ENCODE results near the gene TMPRSS13. TPM values are rescaled to one million over a fixed set of nuclear protein-coding genes. Genes with fewer than 3 reads are reported as not detected.

Gene TMPRSS13
- total and polyA plus RNA-seq, 2 experiments from 2014 or later: not detected

DNA sequence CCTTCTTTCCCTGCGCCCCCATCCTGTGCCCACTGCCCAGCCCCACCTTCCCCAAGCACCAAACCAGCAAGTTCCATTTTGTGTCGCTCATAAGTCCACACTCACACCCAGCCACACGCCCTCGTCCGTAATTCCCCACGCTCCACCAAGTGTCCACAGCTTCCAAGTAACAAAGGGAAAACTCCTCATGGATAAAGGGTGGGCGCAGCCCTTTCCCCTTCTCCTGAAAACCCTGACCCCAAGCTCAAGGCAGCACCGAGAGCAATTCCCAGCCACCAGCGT, 53.2 kb downstream of the TMPRSS13 start:
- no peaks in the 10 kb centered on the region for H3K36me3 ChIP-seq (ENCODE audit: low read depth)
- no peaks in the 10 kb centered on the region for H3K4me1 ChIP-seq (ENCODE audit: insufficient read depth)
- in situ Hi-C loops (cut with MboI): no loop called here
- no peaks in the 10 kb centered on the region for H4K20me1 ChIP-seq (ENCODE audit: insufficient read depth)
- no peak overlapping the region for H3K27ac ChIP-seq
- no peaks in the 10 kb centered on the region for H3F3A ChIP-seq (ENCODE audit: insufficient read depth)
- no peaks in the 10 kb centered on the region for H3K79me2 ChIP-seq (ENCODE audit: insufficient read depth)
- peaks cover 62% of the 10 kb centered on the region for H3K27me3 ChIP-seq (replicated peaks; ENCODE audit: insufficient read depth)
- WGBS, 2 experiments (ENCODE audit: low coverage in 1 of 2, low lambda C conversion rate in 2 of 2, missing lambda C conversion rate in 2 of 2): 1% methylated on average over 9 of the region's 9 CpGs
- H3K9me3 ChIP-seq (ENCODE audit: low read depth): no peaks in the 10 kb centered on the region
- no peak overlapping the region for H3K4me3 ChIP-seq
- H2AFZ ChIP-seq: no peak overlapping the region
- H3K4me2 ChIP-seq (ENCODE audit: unreplicated experiment): no peak overlapping the region
- H3K9me2 ChIP-seq (ENCODE audit: insufficient read depth): no peaks in the 10 kb centered on the region
- TF ChIP-seq EZH2 (IDR thresholded peaks at IDR 0.05; ENCODE audit: insufficient read depth, poor library complexity, severe bottlenecking) (no peak), EZH2phosphoT487 (IDR thresholded peaks at IDR 0.05; ENCODE audit: insufficient read depth, low read depth) (no peak)
- H3K9ac ChIP-seq: no peak overlapping the region
- no peak for DNase-seq

DNA sequence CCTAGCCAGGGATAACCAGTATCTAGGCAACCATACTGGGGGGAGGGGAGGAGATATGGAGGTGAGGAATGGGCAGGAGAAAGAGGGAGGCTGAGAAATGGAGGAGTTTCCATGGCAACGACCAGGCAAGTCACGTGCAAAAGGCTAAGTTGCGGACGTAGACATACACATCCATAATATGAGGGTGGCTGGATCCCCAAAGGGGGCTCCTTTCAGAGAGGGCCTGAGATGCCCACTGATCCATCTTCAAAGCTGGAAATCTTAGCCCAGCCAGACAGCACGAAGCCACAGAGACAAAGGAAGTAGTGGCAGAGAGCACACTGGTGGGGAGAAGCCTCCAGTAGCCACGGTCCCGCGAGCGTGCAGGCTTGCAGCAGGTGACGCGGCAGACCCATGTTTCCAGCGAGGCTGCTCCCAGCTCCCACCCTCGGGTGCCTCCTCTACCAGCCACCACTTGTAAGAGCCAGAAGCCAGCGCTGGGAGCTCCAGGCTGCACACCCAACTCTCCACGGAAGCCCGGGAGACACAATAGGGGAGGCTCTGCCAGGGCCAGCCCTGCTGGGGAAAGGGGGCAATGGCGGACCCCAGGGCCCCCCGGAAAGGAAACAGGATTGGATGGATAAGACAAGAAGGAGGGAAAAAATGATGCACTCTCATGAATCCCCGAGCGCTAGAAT, 53.7 kb downstream of the TMPRSS13 start:
- no peaks in the 10 kb centered on the region for H3K36me3 ChIP-seq (ENCODE audit: low read depth)
- no peak overlapping the region for H2AFZ ChIP-seq
- no peaks in the 10 kb centered on the region for H3K9me2 ChIP-seq (ENCODE audit: insufficient read depth)
- peaks cover 58% of the 10 kb centered on the region for H3K27me3 ChIP-seq (replicated peaks; ENCODE audit: insufficient read depth)
- no peaks in the 10 kb centered on the region for H3F3A ChIP-seq (ENCODE audit: insufficient read depth)
- H3K4me1 ChIP-seq (ENCODE audit: insufficient read depth): no peaks in the 10 kb centered on the region
- no peaks in the 10 kb centered on the region for H3K9me3 ChIP-seq (ENCODE audit: low read depth)
- TF ChIP-seq EZH2 (IDR thresholded peaks at IDR 0.05; ENCODE audit: insufficient read depth, poor library complexity, severe bottlenecking) (no peak), EZH2phosphoT487 (IDR thresholded peaks at IDR 0.05; ENCODE audit: insufficient read depth, low read depth) (no peak)
- no peaks in the 10 kb centered on the region for H3K79me2 ChIP-seq (ENCODE audit: insufficient read depth)
- no peak overlapping the region for H3K4me3 ChIP-seq
- H3K4me2 ChIP-seq (ENCODE audit: unreplicated experiment): no peak overlapping the region
- no peak overlapping the region for H3K9ac ChIP-seq
- WGBS, 2 experiments (ENCODE audit: low coverage in 1 of 2, low lambda C conversion rate in 2 of 2, missing lambda C conversion rate in 2 of 2): 7% methylated on average over 18 to 20 of the region's 20 CpGs
- DNase-seq: no peak
- no peaks in the 10 kb centered on the region for H4K20me1 ChIP-seq (ENCODE audit: insufficient read depth)
- H3K27ac ChIP-seq: no peak overlapping the region
- in situ Hi-C loops (cut with MboI): no loop called here

DNA sequence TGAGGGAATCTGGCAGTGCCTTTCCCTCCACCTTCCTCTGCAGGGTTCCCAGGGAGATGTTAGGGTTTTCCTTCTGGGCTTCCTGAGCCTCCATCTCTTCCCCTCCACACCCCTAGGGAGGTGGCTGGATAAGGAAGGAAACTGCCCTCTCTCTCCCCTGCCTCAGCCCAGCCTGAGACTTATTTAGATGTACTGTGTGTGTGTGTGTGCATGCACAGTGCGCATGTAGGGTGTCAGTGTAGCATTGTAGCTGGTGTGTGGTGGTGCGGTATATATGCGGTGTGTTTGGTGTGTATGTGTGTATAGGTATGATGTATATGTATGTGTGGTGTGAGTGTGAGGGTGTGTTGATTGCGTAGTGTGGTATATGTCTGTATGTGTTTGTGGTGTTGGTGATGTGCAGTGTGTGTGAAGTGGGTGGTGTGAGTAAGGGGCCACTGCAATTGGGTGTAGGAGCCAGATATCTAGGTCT, 54.3 kb downstream of the TMPRSS13 start:
- H3F3A ChIP-seq (ENCODE audit: insufficient read depth): no peaks in the 10 kb centered on the region
- no peak overlapping the region for H2AFZ ChIP-seq
- H3K79me2 ChIP-seq (ENCODE audit: insufficient read depth): no peaks in the 10 kb centered on the region
- H3K4me2 ChIP-seq (ENCODE audit: unreplicated experiment): no peak overlapping the region
- no peak for DNase-seq
- H3K9ac ChIP-seq: no peak overlapping the region
- no peak overlapping the region for H3K4me3 ChIP-seq
- TF ChIP-seq EZH2phosphoT487 (IDR thresholded peaks at IDR 0.05; ENCODE audit: insufficient read depth, low read depth): no peak
- no peak for TF ChIP-seq EZH2 (IDR thresholded peaks at IDR 0.05; ENCODE audit: insufficient read depth, poor library complexity, severe bottlenecking)
- H3K27me3 ChIP-seq (replicated peaks; ENCODE audit: insufficient read depth): peaks cover 58% of the 10 kb centered on the region
- H3K9me2 ChIP-seq (ENCODE audit: insufficient read depth): no peaks in the 10 kb centered on the region
- in situ Hi-C loops (cut with MboI): no loop called here
- no peaks in the 10 kb centered on the region for H3K36me3 ChIP-seq (ENCODE audit: low read depth)
- 90 to 92% methylated on average over 4 of the region's 4 CpGs for WGBS, 2 experiments (ENCODE audit: low coverage in 1 of 2, low lambda C conversion rate in 2 of 2, missing lambda C conversion rate in 2 of 2)
- no peak overlapping the region for H3K27ac ChIP-seq
- no peaks in the 10 kb centered on the region for H3K4me1 ChIP-seq (ENCODE audit: insufficient read depth)
- no peaks in the 10 kb centered on the region for H3K9me3 ChIP-seq (ENCODE audit: low read depth)
- no peaks in the 10 kb centered on the region for H4K20me1 ChIP-seq (ENCODE audit: insufficient read depth)

DNA sequence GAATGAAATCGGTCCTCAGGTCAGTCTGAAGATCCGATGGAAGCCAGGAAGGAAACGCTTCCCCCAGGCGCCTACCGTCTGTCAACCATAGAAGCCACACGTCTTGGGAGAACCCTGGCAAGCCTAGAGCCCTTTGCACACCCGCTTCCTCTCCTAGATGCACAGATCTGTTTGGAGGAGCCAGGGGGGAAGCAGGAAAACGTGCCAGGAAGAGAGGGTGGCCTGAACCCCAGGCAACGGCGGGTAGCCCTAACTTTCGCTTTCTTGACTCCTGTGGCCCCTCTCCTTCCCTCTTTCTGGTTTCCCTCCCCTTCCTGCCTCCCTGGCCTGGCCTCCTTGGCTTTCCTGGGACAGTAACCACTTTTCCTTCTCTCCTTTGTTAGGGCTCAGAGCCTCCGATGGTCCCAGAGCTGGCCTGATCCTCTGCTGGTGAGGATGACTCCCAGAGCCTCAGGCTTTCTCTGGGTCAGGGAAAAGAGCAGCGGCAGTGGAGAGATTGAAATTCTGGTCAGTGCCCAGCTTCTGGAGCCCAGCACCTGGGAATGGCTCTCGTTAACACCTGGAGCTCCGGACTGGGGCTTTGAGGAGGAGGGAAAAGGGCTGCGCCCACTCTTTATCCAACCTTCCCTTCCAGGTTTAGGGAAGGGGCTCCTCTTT, 54.8 kb downstream of the TMPRSS13 start:
- in situ Hi-C loops (cut with MboI): no loop called here
- no peaks in the 10 kb centered on the region for H3F3A ChIP-seq (ENCODE audit: insufficient read depth)
- H3K27ac ChIP-seq: no peak overlapping the region
- H3K9ac ChIP-seq: no peak overlapping the region
- 52 to 58% methylated on average over 15 to 16 of the region's 16 CpGs for WGBS, 2 experiments (ENCODE audit: low coverage in 1 of 2, low lambda C conversion rate in 2 of 2, missing lambda C conversion rate in 2 of 2)
- H3K4me1 ChIP-seq (ENCODE audit: insufficient read depth): no peaks in the 10 kb centered on the region
- TF ChIP-seq EZH2phosphoT487 (IDR thresholded peaks at IDR 0.05; ENCODE audit: insufficient read depth, low read depth): no peak
- TF ChIP-seq EZH2 (IDR thresholded peaks at IDR 0.05; ENCODE audit: insufficient read depth, poor library complexity, severe bottlenecking): no peak
- no peak overlapping the region for H2AFZ ChIP-seq
- no peak overlapping the region for H3K4me2 ChIP-seq (ENCODE audit: unreplicated experiment)
- H3K9me2 ChIP-seq (ENCODE audit: insufficient read depth): no peaks in the 10 kb centered on the region
- DNase-seq: no peak
- H4K20me1 ChIP-seq (ENCODE audit: insufficient read depth): no peaks in the 10 kb centered on the region
- H3K4me3 ChIP-seq: no peak overlapping the region
- peaks cover 58% of the 10 kb centered on the region for H3K27me3 ChIP-seq (replicated peaks; ENCODE audit: insufficient read depth)
- no peaks in the 10 kb centered on the region for H3K9me3 ChIP-seq (ENCODE audit: low read depth)
- H3K79me2 ChIP-seq (ENCODE audit: insufficient read depth): no peaks in the 10 kb centered on the region
- no peaks in the 10 kb centered on the region for H3K36me3 ChIP-seq (ENCODE audit: low read depth)
